NCI-H774 (cell line): Measurements from ENCODE around the gene PAIP2.

Source experiments
- DNase-seq: peaks from one replicate; lab custom pipeline; 2025; lab: John Stamatoyannopoulos, UW

The PAIP2 gene

DNA sequence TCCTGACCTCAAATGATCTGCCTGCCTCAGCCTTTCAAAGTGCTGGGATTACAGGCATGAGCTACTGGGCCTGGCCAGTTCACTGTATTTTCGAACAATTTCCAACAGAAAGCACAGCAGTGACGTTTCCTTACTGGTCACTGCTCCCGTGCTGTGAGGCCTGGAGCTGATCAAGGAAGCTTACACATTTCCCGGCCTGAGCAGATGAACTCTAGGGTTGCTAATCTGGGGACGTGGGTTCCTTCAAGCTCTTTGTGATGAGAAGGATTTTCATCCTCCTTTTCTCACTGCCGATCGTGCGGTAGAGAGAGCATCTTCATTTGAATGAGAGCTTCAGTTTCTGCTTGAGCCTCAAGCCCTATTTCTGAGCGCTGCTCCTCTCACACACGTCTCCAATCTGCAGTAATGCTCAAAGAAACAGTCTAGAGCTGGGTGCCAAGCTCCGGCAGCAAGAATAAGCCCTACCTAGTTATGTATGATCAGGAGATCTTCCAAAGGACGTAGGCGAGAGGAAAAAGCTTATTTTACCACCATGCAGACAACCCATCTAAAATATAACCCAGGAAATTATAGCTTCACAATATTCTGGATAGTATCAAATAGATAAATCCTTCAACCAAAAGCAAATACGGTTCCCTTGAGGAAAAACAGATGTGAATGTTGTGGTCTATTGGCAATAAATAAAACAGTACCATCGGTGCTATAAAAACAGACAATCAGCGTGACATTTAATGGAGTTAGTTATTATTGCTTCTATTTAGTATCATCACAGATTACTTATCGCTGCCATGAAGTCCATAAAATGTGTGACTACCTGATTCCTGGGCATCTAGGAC, 69.6 kb downstream of the PAIP2 start:
- no peak for DNase-seq

DNA sequence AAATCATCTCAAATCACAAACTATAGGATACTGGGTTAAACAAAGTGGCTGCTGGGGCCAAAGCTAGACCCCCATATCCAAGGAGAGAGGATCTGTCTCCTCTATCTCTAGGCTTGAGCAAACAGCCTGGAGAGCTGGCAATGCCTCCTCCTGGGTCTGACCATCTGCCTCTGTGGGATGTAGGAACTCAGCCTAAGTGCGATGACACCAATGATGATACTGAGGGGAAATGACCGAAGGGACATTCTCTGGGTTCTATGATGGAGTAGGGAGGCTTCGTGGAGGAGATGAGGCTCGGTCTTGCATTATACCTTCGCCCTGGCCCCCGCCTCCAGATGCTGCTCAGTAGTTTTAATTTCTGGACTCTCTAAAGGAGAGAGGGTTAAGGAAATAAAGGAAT, 71.5 kb downstream of the PAIP2 start:
- DNase-seq = no peak

DNA sequence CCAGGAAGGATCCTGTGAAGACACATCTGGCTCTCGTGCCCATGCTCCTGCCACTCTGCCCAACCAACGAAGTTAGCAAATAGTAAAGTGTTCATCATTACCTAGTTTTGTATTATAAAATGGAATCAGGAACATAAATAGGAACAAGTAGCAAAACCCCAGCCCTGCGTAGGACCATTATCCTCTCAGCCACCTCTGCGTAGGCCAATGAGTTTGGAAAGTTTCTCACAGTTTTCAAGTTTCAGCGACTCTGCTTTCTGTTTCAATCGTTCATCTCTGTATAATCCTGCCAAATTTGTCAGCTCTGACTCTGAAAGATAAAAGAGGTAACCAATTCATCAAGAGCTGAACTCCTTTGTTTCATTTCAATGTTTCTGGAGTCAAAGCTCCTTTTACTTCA, 72.3 kb downstream of the PAIP2 start:
- DNase-seq = no peak

DNA sequence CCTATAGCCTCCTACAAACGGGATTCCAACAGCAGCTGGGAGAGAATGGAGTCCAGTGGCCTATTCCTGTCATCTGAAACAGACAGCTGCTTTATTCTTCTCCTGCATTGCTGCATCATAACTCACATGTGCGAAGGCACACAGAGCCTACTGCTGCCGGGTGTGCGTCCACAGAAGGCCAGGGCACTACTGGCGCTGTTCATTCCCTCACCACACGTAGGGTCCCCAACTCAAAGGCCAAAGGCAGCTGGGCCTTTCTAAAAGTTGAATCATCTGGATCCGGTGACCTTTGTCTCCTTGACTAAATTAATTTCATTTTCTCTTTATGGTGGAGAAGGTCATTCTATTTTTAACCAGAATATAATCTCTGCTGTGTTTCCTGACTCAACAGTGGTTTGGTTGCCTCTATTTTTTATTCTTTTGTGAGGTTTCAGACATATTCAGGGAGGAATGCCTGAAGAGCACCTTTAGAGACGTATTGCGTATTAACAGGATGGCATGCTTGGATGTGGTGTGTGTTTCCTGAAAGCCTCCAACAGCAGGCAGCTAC, 73.0 kb downstream of the PAIP2 start:
- DNase-seq = no peak

DNA sequence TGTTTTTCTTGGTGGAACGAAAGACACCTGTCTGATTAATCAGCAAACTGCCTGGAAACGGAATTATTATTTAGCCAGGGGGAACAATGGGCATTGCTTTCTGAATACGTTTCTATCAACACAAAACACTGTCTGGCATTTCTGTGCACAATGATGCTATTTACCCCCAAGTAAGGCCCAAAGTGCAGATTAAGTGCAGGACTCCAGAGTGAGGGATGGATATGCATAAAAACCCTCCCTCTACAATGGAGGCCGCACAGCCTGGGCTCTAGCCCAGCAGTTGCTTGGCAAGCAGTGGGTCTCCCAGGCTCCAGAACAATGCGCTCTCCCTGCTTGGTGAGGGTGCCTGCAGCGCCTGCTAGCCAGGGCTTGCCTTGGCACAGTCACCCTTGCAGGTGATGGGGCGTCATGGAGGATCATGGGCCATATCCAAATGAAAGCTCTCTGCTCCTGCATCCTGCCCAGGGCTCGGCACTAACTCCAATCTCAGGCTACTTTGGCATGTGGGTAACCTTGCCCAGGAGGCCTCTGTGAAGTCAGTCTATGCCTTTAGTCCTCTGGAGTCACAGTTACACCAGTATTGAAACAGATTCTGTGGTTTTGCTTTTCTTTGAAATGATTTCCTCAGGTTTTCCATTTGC, 73.7 kb downstream of the PAIP2 start:
- no peak for DNase-seq

DNA sequence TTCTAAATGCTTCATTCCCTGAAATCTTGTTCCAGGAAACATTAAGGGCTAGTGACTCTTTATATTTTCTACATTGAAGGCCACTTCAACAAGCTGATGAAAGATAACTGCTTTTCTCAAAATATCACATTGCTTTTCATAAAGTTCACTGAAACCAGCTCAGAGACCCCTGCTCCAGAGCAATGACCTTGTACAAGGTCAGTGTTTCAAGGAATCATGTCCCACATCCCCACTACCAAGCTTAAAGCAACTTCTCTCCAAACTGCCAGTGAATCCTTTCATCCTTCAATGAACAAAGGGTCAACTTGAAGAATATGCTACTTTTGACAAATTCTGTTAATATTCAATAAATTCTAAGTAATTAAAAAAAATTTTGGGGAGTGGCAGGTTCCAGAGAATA, 74.2 kb downstream of the PAIP2 start:
- no peak for DNase-seq

DNA sequence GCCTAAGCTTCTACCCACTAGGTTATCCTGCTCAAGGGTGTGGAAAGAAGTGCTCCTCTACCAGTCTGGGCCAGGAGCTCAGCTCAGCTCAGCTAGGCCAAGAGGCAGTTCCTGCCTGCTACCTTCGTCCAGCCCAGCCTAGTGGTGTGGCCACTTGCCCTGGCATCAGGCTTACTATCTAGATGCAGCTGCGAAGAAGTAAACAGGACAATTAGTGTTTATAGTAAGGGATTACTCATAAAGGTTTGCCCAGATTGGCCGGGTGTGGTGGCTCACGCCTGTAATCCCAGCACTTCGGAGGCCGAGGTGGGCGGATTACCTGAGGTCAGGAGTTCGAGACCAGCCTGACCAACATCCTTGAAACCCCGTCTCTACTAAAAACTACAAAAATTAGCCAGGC, 75.0 kb downstream of the PAIP2 start:
- no peak for DNase-seq

DNA sequence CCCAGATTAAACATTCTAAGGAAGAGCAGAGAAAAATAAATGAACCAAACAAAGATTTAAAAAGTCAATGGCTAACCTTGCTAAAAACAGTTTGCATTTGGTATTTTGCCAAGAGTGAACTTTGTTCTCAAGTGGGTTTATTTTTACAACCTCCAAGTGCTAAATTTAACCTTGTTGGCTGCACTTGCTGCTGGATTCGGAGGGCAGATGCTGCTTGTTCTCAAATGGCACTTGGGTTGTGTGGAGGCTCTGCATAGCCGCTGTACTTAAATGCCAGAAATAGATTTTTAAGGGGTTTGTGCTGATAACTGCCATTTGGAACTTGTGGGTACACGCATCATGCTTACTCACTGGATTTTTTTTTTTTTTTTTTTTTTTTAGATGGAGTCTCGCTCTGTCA, 75.6 kb downstream of the PAIP2 start:
- DNase-seq = no peak

DNA sequence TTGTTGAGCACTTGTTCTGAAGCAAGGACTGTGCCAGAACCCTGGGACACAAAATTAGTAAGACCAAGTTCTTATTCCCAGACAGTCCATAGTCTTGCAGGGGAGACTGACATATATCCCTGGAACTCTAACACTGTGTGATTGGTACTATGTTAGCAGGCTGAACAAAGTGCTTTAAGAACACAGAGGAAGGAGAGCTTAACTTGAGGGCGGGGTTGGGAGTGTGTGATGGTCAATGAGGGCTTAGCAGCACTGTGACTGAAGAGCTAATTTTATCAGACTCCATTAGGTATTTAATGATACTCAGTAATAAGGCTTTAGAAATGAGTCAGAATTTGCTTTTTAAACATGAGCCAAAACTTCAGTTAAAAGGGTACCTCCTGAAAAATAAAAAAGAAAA, 77.1 kb downstream of the PAIP2 start:
- DNase-seq = no peak
